SK-N-SH treated with all-trans-retinoic acid at 6 μM for 48 hours (cell line): Measurements from ENCODE around the gene TAAR9.

Experiments used
- ARNTL ChIP-seq: fragments of 450-650 bp; formaldehyde crosslinking; IDR thresholded peaks from 2 replicates; pipeline ENCODE4 v1.5.0; 2020; ENCODE audit warnings: low read depth, mild to moderate bottlenecking, moderate library complexity, borderline replicate concordance
- RARB ChIP-seq: fragments of 250-450 bp; sonication (Bioruptor Pico); IDR thresholded peaks from 2 replicates; pipeline ENCODE4 v1.8.0; 2021; ENCODE audit warnings: mild to moderate bottlenecking, moderate library complexity
- TF ChIP-seq, protein P1 (sequence below): fragments of 250-450 bp; sonication (Bioruptor Pico); IDR thresholded peaks from 2 replicates; pipeline ENCODE4 v1.8.0; 2020; ENCODE audit warnings: mild to moderate bottlenecking, moderate library complexity, borderline replicate concordance

DNA sequence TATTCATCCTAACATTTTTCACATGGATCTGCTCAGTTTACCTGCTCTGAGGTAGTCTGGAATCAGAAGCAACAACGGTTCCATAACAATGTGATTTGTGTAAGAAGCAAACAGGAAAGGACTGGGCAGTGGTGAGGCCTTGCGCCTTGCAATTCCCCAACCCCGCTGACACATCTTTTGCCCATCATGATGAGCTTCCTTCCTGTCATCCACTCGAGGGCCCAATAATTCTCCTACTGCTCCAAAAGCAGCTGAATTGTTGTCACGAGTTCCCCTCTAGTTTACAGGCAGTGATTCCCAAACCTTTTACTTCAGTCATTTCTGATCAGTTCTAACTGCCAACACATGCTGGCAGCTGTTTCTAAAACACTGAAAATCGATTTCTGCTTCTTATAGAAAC, 48.1 kb upstream of the TAAR9 start:
- TF ChIP-seq ARNTL (CRISPR knock-in tag): no peak
- TF ChIP-seq, protein P1, sequence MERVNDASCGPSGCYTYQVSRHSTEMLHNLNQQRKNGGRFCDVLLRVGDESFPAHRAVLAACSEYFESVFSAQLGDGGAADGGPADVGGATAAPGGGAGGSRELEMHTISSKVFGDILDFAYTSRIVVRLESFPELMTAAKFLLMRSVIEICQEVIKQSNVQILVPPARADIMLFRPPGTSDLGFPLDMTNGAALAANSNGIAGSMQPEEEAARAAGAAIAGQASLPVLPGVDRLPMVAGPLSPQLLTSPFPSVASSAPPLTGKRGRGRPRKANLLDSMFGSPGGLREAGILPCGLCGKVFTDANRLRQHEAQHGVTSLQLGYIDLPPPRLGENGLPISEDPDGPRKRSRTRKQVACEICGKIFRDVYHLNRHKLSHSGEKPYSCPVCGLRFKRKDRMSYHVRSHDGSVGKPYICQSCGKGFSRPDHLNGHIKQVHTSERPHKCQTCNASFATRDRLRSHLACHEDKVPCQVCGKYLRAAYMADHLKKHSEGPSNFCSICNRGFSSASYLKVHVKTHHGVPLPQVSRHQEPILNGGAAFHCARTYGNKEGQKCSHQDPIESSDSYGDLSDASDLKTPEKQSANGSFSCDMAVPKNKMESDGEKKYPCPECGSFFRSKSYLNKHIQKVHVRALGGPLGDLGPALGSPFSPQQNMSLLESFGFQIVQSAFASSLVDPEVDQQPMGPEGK (CRISPR knock-in tag): no peak
- no peak for TF ChIP-seq RARB (CRISPR knock-in tag)
